ENCODE data around the gene P2RY14. TPM values are rescaled to one million over a fixed set of nuclear protein-coding genes. Genes with fewer than 3 reads are reported as not detected.

Gene P2RY14
- total and polyA plus RNA-seq, 4 donors, result 0.97 to 2.8 (median 1.4) TPM

- ATAC-seq (ENCODE audit: low FRiP score), result no peak
- Histone ChIP-seq H3K4me1 (ENCODE audit: control insufficient read depth in 1 of 2, insufficient read depth in 2 of 2, low read length in 2 of 2) (peaks cover 0 to 4% of the 10 kb centered on the region in 2 donors), H3K9me3 (ENCODE audit: control insufficient read depth, low read length) (no peaks in the 10 kb centered on the region), H3K4me3 (ENCODE audit: low read length in 2 of 2) (no peak overlapping the region), H3K27me3 (ENCODE audit: control insufficient read depth in 1 of 2, insufficient read depth in 2 of 2, low read length in 1 of 2) (no peaks in the 10 kb centered on the region), H3K36me3 (ENCODE audit: control insufficient read depth in 1 of 2, insufficient read depth in 2 of 2, low read length in 1 of 2) (no peaks in the 10 kb centered on the region), H3K27ac (ENCODE audit: low read depth in 1 of 2, low read length in 2 of 2) (no peak overlapping the region)
- WGBS, 2 donors, result 96 to 97% methylated on average over 4 of the region's 4 CpGs
- no peak for DNase-seq
- intact Hi-C loops (cut with DNase I), result no loop called here
These were observed 27.4 kb upstream of the P2RY14 start for GRCh38 chr3:151305775-151306151.

GRCh38 chr3:151305060-151305774 is 26.9 kb upstream of the P2RY14 start:
- intact Hi-C loops (cut with DNase I), result no loop called here
- no peak overlapping the region for H3K4me3 ChIP-seq (ENCODE audit: low read length in 2 of 2)
- peak; percentile 64 for ATAC-seq (ENCODE audit: low FRiP score)
- H3K27ac ChIP-seq (ENCODE audit: low read depth in 1 of 2, low read length in 2 of 2), result no peak overlapping the region
- peak; percentile 65 to 78 for DNase-seq
- H3K4me1 ChIP-seq (ENCODE audit: control insufficient read depth in 1 of 2, insufficient read depth in 2 of 2, low read length in 2 of 2), result peaks cover 0 to 4% of the 10 kb centered on the region in 2 donors
- no peaks in the 10 kb centered on the region for H3K36me3 ChIP-seq (ENCODE audit: control insufficient read depth in 1 of 2, insufficient read depth in 2 of 2, low read length in 1 of 2)
- H3K9me3 ChIP-seq (ENCODE audit: control insufficient read depth, low read length), result no peaks in the 10 kb centered on the region
- WGBS, 2 donors, result 52 to 53% methylated on average over 7 of the region's 7 CpGs
- H3K27me3 ChIP-seq (ENCODE audit: control insufficient read depth in 1 of 2, insufficient read depth in 2 of 2, low read length in 1 of 2), result no peaks in the 10 kb centered on the region

GRCh38 chr3:151303751-151304150 is 25.4 kb upstream of the P2RY14 start:
- no peak for ATAC-seq (ENCODE audit: low FRiP score)
- intact Hi-C loops (cut with DNase I), result no loop called here
- WGBS, 2 donors, result 74 to 89% methylated on average over 2 of the region's 2 CpGs

DNA sequence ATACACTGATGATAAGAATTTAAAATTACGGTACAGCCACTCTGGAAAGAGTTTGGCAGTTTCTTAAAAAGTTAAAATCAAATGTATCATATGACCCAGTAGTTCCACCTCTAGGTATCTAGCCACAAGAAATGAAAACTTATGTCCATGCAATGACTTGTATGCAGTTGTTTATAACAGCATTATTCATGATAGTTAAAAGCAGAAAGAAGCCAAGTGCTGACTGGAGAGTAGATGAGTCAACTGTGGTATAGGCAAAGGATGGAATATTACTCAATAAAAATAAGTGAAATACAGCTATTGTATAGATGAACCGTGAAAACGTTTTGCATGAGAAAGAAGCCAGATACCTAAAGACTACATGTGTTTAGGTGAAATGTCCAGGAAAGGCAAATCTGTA is 23.4 kb upstream of the P2RY14 start:
- intact Hi-C loops (cut with DNase I), result no loop called here
- ATAC-seq (ENCODE audit: low FRiP score), result no peak

More at GRCh38 chr3:151303751-151304150, 25.4 kb upstream of the P2RY14 start:
- Histone ChIP-seq H3K9me3 (ENCODE audit: control insufficient read depth, low read length) (no peaks in the 10 kb centered on the region), H3K27me3 (ENCODE audit: control insufficient read depth in 1 of 2, insufficient read depth in 2 of 2, low read length in 1 of 2) (no peaks in the 10 kb centered on the region), H3K4me1 (ENCODE audit: control insufficient read depth in 1 of 2, insufficient read depth in 2 of 2, low read length in 2 of 2) (peaks cover 0 to 4% of the 10 kb centered on the region in 2 donors), H3K27ac (ENCODE audit: low read depth in 1 of 2, low read length in 2 of 2) (no peak overlapping the region), H3K36me3 (ENCODE audit: control insufficient read depth in 1 of 2, insufficient read depth in 2 of 2, low read length in 1 of 2) (no peaks in the 10 kb centered on the region), H3K4me3 (ENCODE audit: low read length in 2 of 2) (no peak overlapping the region)
- no peak for DNase-seq

DNA sequence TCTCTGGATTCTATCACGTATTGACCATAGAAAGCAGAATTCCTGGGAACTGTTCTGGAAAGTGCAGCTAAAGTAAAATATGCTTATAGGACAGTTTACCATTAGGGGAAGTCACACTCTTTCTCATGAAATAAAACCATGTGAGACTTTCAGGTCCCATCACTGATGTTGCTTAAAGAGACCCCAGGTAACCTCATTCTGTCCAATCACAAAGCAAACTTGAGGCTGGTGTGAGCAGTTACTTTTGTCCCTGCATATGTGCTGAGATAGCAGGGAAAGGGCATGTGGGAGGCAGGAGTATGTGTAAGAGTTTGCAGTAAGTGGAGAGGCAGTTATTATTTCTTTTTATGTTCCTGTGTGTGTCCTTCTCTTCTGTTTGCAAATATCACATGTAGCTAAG is 22.2 kb upstream of the P2RY14 start:
- DNase-seq (no peak), ATAC-seq (ENCODE audit: low FRiP score) (no peak)
- WGBS, 2 donors, result 69 to 86% methylated on average over 1 of the region's 1 CpG
- no peak overlapping the region for H3K27ac ChIP-seq (ENCODE audit: low read depth in 1 of 2, low read length in 2 of 2)
- no peaks in the 10 kb centered on the region for H3K9me3 ChIP-seq (ENCODE audit: control insufficient read depth, low read length)
- intact Hi-C loops (cut with DNase I), result no loop called here
- H3K27me3 ChIP-seq (ENCODE audit: control insufficient read depth in 1 of 2, insufficient read depth in 2 of 2, low read length in 1 of 2), result no peaks in the 10 kb centered on the region
- H3K36me3 ChIP-seq (ENCODE audit: control insufficient read depth in 1 of 2, insufficient read depth in 2 of 2, low read length in 1 of 2), result no peaks in the 10 kb centered on the region
- H3K4me3 ChIP-seq (ENCODE audit: low read length in 2 of 2), result no peak overlapping the region
- peaks cover 0 to 4% of the 10 kb centered on the region in 2 donors for H3K4me1 ChIP-seq (ENCODE audit: control insufficient read depth in 1 of 2, insufficient read depth in 2 of 2, low read length in 2 of 2)

More for the DNA sequence above, 23.4 kb upstream of the P2RY14 start:
- H3K9me3 ChIP-seq (ENCODE audit: control insufficient read depth, low read length), result no peaks in the 10 kb centered on the region
- H3K36me3 ChIP-seq (ENCODE audit: control insufficient read depth in 1 of 2, insufficient read depth in 2 of 2, low read length in 1 of 2), result no peaks in the 10 kb centered on the region
- peaks cover 0 to 4% of the 10 kb centered on the region in 2 donors for H3K4me1 ChIP-seq (ENCODE audit: control insufficient read depth in 1 of 2, insufficient read depth in 2 of 2, low read length in 2 of 2)
- WGBS, 2 donors, result 93% methylated on average over 3 of the region's 3 CpGs
- H3K27ac ChIP-seq (ENCODE audit: low read depth in 1 of 2, low read length in 2 of 2), result no peak overlapping the region
- no peak overlapping the region for H3K4me3 ChIP-seq (ENCODE audit: low read length in 2 of 2)
- no peaks in the 10 kb centered on the region for H3K27me3 ChIP-seq (ENCODE audit: control insufficient read depth in 1 of 2, insufficient read depth in 2 of 2, low read length in 1 of 2)
- no peak for DNase-seq

- Histone ChIP-seq H3K27me3 (ENCODE audit: control insufficient read depth in 1 of 2, insufficient read depth in 2 of 2, low read length in 1 of 2) (no peaks in the 10 kb centered on the region), H3K27ac (ENCODE audit: low read depth in 1 of 2, low read length in 2 of 2) (no peak overlapping the region), H3K9me3 (ENCODE audit: control insufficient read depth, low read length) (no peaks in the 10 kb centered on the region), H3K4me1 (ENCODE audit: control insufficient read depth in 1 of 2, insufficient read depth in 2 of 2, low read length in 2 of 2) (no peaks in the 10 kb centered on the region), H3K36me3 (ENCODE audit: control insufficient read depth in 1 of 2, insufficient read depth in 2 of 2, low read length in 1 of 2) (no peaks in the 10 kb centered on the region), H3K4me3 (ENCODE audit: low read length in 2 of 2) (no peak overlapping the region)
- no peak for ATAC-seq (ENCODE audit: low FRiP score)
- no peak for DNase-seq
- intact Hi-C loops (cut with DNase I), result no loop called here
- WGBS, 2 donors, result 95% methylated on average over 2 of the region's 2 CpGs
These were observed 20.7 kb upstream of the P2RY14 start for GRCh38 chr3:151299006-151299405.

GRCh38 chr3:151297429-151297828 is 19.1 kb upstream of the P2RY14 start:
- no peak overlapping the region for H3K4me3 ChIP-seq (ENCODE audit: low read length in 2 of 2)
- no peaks in the 10 kb centered on the region for H3K36me3 ChIP-seq (ENCODE audit: control insufficient read depth in 1 of 2, insufficient read depth in 2 of 2, low read length in 1 of 2)
- H3K27ac ChIP-seq (ENCODE audit: low read depth in 1 of 2, low read length in 2 of 2), result no peak overlapping the region
- ATAC-seq (ENCODE audit: low FRiP score) (no peak), DNase-seq (no peak)
- intact Hi-C loops (cut with DNase I), result no loop called here
- 11 to 31% methylated on average over 2 of the region's 2 CpGs for WGBS, 2 donors
- no peaks in the 10 kb centered on the region for H3K4me1 ChIP-seq (ENCODE audit: control insufficient read depth in 1 of 2, insufficient read depth in 2 of 2, low read length in 2 of 2)
- H3K27me3 ChIP-seq (ENCODE audit: control insufficient read depth in 1 of 2, insufficient read depth in 2 of 2, low read length in 1 of 2), result no peaks in the 10 kb centered on the region
- no peaks in the 10 kb centered on the region for H3K9me3 ChIP-seq (ENCODE audit: control insufficient read depth, low read length)

GRCh38 chr3:151296226-151296625 is 17.9 kb upstream of the P2RY14 start:
- Histone ChIP-seq H3K9me3 (ENCODE audit: control insufficient read depth, low read length) (no peaks in the 10 kb centered on the region), H3K27ac (ENCODE audit: low read depth in 1 of 2, low read length in 2 of 2) (no peak overlapping the region), H3K4me3 (ENCODE audit: low read length in 2 of 2) (no peak overlapping the region), H3K27me3 (ENCODE audit: control insufficient read depth in 1 of 2, insufficient read depth in 2 of 2, low read length in 1 of 2) (no peaks in the 10 kb centered on the region), H3K36me3 (ENCODE audit: control insufficient read depth in 1 of 2, insufficient read depth in 2 of 2, low read length in 1 of 2) (no peaks in the 10 kb centered on the region), H3K4me1 (ENCODE audit: control insufficient read depth in 1 of 2, insufficient read depth in 2 of 2, low read length in 2 of 2) (no peaks in the 10 kb centered on the region)
- DNase-seq, result no peak
- ATAC-seq (ENCODE audit: low FRiP score), result no peak
- 79 to 95% methylated on average over 3 of the region's 3 CpGs for WGBS, 2 donors
- intact Hi-C loops (cut with DNase I), result no loop called here

GRCh38 chr3:151293127-151293526 is 14.8 kb upstream of the P2RY14 start:
- H3K27ac ChIP-seq (ENCODE audit: low read depth in 1 of 2, low read length in 2 of 2), result no peak overlapping the region
- no peaks in the 10 kb centered on the region for H3K9me3 ChIP-seq (ENCODE audit: control insufficient read depth, low read length)
- no peaks in the 10 kb centered on the region for H3K36me3 ChIP-seq (ENCODE audit: control insufficient read depth in 1 of 2, insufficient read depth in 2 of 2, low read length in 1 of 2)
- H3K27me3 ChIP-seq (ENCODE audit: control insufficient read depth in 1 of 2, insufficient read depth in 2 of 2, low read length in 1 of 2), result no peaks in the 10 kb centered on the region
- no peak overlapping the region for H3K4me3 ChIP-seq (ENCODE audit: low read length in 2 of 2)
- DNase-seq (no peak), ATAC-seq (ENCODE audit: low FRiP score) (no peak)
- intact Hi-C loops (cut with DNase I), result no loop called here
- 85 to 86% methylated on average over 6 of the region's 6 CpGs for WGBS, 2 donors
- H3K4me1 ChIP-seq (ENCODE audit: control insufficient read depth in 1 of 2, insufficient read depth in 2 of 2, low read length in 2 of 2), result no peaks in the 10 kb centered on the region
